ENCODE data around the gene THEMIS.

The THEMIS gene

DNA sequence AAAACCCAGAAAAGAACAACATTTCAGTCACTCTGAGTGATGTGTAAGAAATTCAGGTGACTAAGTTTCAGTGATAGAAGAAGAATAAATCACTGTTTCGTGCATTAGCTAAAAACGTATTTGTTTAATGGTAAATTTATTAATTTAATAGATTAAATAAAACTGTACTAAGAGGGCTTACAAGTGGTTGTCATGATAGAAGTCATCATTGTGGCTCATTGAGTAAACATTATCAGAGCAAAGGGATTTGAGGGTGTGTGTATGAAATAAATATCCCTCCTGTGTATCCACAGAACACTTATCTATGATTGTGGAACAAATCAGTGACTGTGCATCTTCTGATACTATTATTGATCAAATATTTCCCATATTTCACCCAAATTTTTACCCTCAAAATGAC, 40.1 kb downstream of the THEMIS start:
- H3K4me3 ChIP-seq (ENCODE audit: low read length) = no peak overlapping the region
- DNase-seq (ENCODE audit: low read depth) = no peak
- no peak for TF ChIP-seq CTCF (conservative IDR thresholded peaks at IDR 0.05; ENCODE audit: low read length)

- no peak for DNase-seq (ENCODE audit: low read depth)
- TF ChIP-seq CTCF (conservative IDR thresholded peaks at IDR 0.05; ENCODE audit: low read length) = no peak
- no peak overlapping the region for H3K4me3 ChIP-seq (ENCODE audit: low read length)
Observed at GRCh38 chr6:127859956-127860355, 40.9 kb downstream of the THEMIS start.

DNA sequence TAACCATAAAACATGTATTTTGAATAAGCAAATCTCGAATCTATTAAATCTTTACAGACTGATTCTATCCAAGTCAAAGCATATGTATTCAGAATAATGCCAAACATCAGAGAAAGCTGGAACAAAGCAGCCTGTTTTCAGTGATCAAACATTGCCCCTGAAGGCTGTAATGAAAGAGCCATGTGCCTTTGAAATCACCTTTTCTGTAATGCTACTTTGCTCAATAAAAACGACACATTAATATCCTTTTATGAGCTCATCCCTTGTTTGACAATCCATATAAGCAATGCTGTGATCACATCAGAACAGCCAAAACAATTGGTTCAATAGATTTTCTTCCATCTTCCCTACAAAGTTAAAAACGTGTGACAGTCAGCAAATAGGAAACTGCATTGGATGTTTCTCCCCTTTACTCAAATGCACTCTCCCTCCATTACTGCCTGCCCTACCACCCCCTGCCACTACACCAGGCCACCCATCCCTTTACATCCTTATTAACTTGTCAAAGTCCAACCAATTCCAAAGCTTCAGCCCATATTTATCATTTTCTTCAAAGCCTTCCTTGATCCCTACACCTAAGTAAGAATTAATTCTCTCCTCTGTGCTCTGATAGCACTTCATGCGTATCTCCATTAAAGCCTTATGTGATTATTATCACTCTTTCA, 42.0 kb downstream of the THEMIS start:
- TF ChIP-seq CTCF (conservative IDR thresholded peaks at IDR 0.05; ENCODE audit: low read length) = no peak
- H3K4me3 ChIP-seq (ENCODE audit: low read length) = no peak overlapping the region
- no peak for DNase-seq (ENCODE audit: low read depth)

DNA sequence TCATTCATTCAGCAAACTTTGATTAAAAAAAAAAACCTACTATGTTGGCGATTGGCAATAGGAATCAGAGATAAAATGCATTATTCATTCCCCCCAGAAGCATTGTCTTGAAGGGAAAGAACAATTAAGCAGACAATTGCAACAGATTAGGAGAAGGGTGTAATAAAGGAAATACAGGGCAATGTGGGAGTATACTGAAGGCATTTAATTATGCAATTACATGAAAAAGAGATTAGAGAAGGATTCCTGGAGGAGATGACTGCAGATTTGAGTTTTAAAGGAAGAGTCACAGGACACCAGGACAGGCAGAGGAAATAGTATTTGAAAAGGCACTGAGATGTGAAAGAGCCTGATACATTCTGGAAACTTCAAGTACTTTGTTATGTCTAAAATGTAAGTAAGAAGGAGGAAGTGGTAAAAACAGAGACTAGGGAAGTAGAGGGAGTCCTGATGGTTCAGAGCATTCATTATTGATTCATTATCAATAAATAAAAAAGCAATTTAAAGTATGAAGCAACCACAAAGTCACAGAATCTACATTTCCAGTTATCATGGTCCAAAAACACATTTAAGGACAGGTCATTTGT, 43.7 kb downstream of the THEMIS start:
- no peak for TF ChIP-seq CTCF (conservative IDR thresholded peaks at IDR 0.05; ENCODE audit: low read length)
- DNase-seq (ENCODE audit: low read depth) = no peak
- H3K4me3 ChIP-seq (ENCODE audit: low read length) = no peak overlapping the region

DNA sequence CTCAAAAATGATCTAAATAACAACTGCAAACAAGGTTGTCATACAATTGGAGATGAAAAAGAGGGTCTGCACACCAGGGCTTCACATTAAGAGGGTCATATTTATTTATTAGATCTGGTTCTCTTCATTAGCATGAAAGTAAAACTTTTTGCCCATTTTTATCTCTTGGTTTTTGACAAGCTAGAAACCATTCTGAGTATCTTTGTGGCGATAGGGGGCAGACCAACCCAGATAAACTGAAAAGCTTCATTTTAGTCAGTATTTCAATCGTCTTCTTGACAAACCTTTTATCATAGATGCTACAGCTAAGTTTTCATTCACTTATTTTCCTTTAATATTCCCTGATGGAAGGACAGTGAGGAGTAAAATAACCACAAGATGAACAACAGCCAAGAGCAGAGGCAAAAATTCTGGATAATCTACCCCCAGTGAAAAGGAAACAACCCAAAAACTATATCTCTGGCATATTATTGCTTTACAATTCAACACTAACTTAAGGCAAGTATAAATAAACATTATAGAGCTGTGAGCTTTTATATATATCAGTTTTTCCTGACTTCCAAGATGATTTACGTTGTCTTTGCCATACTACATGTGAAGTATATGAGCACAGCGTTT, 45.2 kb downstream of the THEMIS start:
- TF ChIP-seq CTCF (conservative IDR thresholded peaks at IDR 0.05; ENCODE audit: low read length) = peak; percentile 69
- peak; percentile 33 for DNase-seq (ENCODE audit: low read depth)
- H3K4me3 ChIP-seq (ENCODE audit: low read length) = no peak overlapping the region

- no peak overlapping the region for H3K4me3 ChIP-seq (ENCODE audit: low read length)
- no peak for DNase-seq (ENCODE audit: low read depth)
Observed at GRCh38 chr6:127854009-127854408, 46.8 kb downstream of the THEMIS start.

More at GRCh38 chr6:127854009-127854408, 46.8 kb downstream of the THEMIS start:
- no peak for TF ChIP-seq CTCF (conservative IDR thresholded peaks at IDR 0.05; ENCODE audit: low read length)

Data from AG10803 (cell line).